H9 (cell line): ENCODE measurements around the gene THEM4. TPM values are rescaled to one million over a fixed set of nuclear protein-coding genes. Genes with fewer than 3 reads are reported as not detected.

Experiments
- DNase-seq: peaks from one replicate; pipeline ENCODE4 v3.0.0-alpha.2; 2017
- H2AFZ ChIP-seq: one replicate; pipeline ENCODE4 v1.6.1; 2013; ENCODE audit warnings: mild to moderate bottlenecking, low read length, control low read depth, moderate library complexity
- H2AK5ac ChIP-seq: 2 replicates; pipeline ENCODE4 v1.6.1; 2013; ENCODE audit warnings: low read length, control low read depth, mixed read lengths; ENCODE audit not compliant: insufficient read length
- H2BK120ac ChIP-seq: one replicate; pipeline ENCODE4 v1.6.1; 2013; ENCODE audit warnings: low read depth, mild to moderate bottlenecking, low read length, control low read depth, inconsistent platforms; ENCODE audit not compliant: poor library complexity, severe bottlenecking
- H2BK12ac ChIP-seq: 2 replicates; pipeline ENCODE4 v1.6.1; 2013; ENCODE audit warnings: low read length, control low read depth, mixed read lengths, low read depth; ENCODE audit not compliant: insufficient read length
- H2BK15ac ChIP-seq: 2 replicates; pipeline ENCODE4 v1.6.1; 2013; ENCODE audit warnings: low read depth, low read length, control low read depth
- H2BK20ac ChIP-seq: one replicate; pipeline ENCODE4 v1.6.1; 2013; ENCODE audit warnings: low read depth, mild to moderate bottlenecking, low read length, control low read depth, inconsistent platforms; ENCODE audit not compliant: poor library complexity, severe bottlenecking
- H2BK5ac ChIP-seq: 2 replicates; pipeline ENCODE4 v1.6.1; 2013; ENCODE audit warnings: low read length, control low read depth, mixed read lengths; ENCODE audit not compliant: insufficient read length
- H3K14ac ChIP-seq: 2 replicates; pipeline ENCODE4 v1.6.1; 2013; ENCODE audit warnings: low read length, control low read depth; ENCODE audit not compliant: insufficient read depth
- H3K18ac ChIP-seq: 2 replicates; pipeline ENCODE4 v1.6.1; 2013; ENCODE audit warnings: low read depth, mild to moderate bottlenecking, mixed read lengths, low read length, control low read depth; ENCODE audit not compliant: insufficient read length
- H3K23ac ChIP-seq: 2 replicates; pipeline ENCODE4 v1.6.1; 2013; ENCODE audit warnings: low read length, control low read depth, mixed read lengths, low read depth; ENCODE audit not compliant: insufficient read length
- H3K23me2 ChIP-seq: 2 replicates; pipeline ENCODE4 v1.6.1; 2013; ENCODE audit warnings: low read depth, mild to moderate bottlenecking, mixed read lengths, low read length, control low read depth; ENCODE audit not compliant: insufficient read length, poor library complexity, severe bottlenecking
- H3K27ac ChIP-seq: 2 replicates; pipeline ENCODE4 v1.5.1; 2013; ENCODE audit warnings: low read length, control low read depth, mixed read lengths, low read depth; ENCODE audit not compliant: insufficient read length
- H3K27me3 ChIP-seq: 2 replicates; pipeline ENCODE4 v1.6.1; 2013; ENCODE audit warnings: low read length, control low read depth, inconsistent platforms; ENCODE audit not compliant: insufficient read depth
- H3K4ac ChIP-seq: 2 replicates; pipeline ENCODE4 v1.6.1; 2013; ENCODE audit warnings: low read depth, mild to moderate bottlenecking, control low read depth, inconsistent platforms, low read length, moderate library complexity
- H3K4me1 ChIP-seq: 2 replicates; pipeline ENCODE4 v1.6.1; 2013; ENCODE audit warnings: low read length, control low read depth, inconsistent platforms; ENCODE audit not compliant: insufficient read depth
- H3K4me2 ChIP-seq: 2 replicates; pipeline ENCODE4 v1.6.1; 2013; ENCODE audit warnings: low read length, control low read depth, mixed read lengths; ENCODE audit not compliant: insufficient read length, insufficient read depth
- H3K56ac ChIP-seq: 2 replicates; pipeline ENCODE4 v1.6.1; 2013; ENCODE audit warnings: low read depth, mild to moderate bottlenecking, mixed read lengths, low read length, control low read depth; ENCODE audit not compliant: insufficient read length
- H3K79me1 ChIP-seq: 2 replicates; pipeline ENCODE4 v1.6.1; 2013; ENCODE audit warnings: low read depth, mild to moderate bottlenecking, moderate library complexity, low read length, control low read depth, inconsistent platforms; ENCODE audit not compliant: insufficient read depth, poor library complexity, severe bottlenecking
- H3K79me2 ChIP-seq: 2 replicates; pipeline ENCODE4 v1.6.1; 2013; ENCODE audit warnings: low read length, control low read depth, inconsistent platforms; ENCODE audit not compliant: insufficient read depth
- H3K9ac ChIP-seq: 2 replicates; pipeline ENCODE4 v1.6.1; 2013; ENCODE audit warnings: low read length, control low read depth, mixed read lengths; ENCODE audit not compliant: insufficient read length; ENCODE audit errors: extremely low read depth
- H3K9me3 ChIP-seq: one replicate; pipeline ENCODE4 v1.6.1; 2013; ENCODE audit warnings: low read depth, low read length, inconsistent platforms; ENCODE audit not compliant: control insufficient read depth
- H3T11ph ChIP-seq: one replicate; pipeline ENCODE4 v1.6.1; 2013; ENCODE audit warnings: mild to moderate bottlenecking, low read length, control low read depth, inconsistent platforms
- H4K20me1 ChIP-seq: one replicate; pipeline ENCODE4 v1.6.1; 2013; ENCODE audit not compliant: control insufficient read depth, insufficient read length, insufficient read depth
- H4K5ac ChIP-seq: 2 replicates; pipeline ENCODE4 v1.6.1; 2013; ENCODE audit warnings: low read depth, mild to moderate bottlenecking, mixed read lengths, low read length, control low read depth; ENCODE audit not compliant: insufficient read length
- H4K8ac ChIP-seq: replicated peaks from 2 replicates; pipeline ENCODE4 v1.6.1; 2013; ENCODE audit warnings: low read length, control low read depth, mixed read lengths, low read depth; ENCODE audit not compliant: insufficient read length
- H4K91ac ChIP-seq: 2 replicates; pipeline ENCODE4 v1.6.1; 2013; ENCODE audit warnings: low read depth, mild to moderate bottlenecking, moderate library complexity, mixed read lengths, low read length, control low read depth; ENCODE audit not compliant: insufficient read length
- H3K27ac Mint-ChIP-seq, 3 experiments: 2 replicates in 2 of 3; 3 replicates in 1 of 3; pipeline ENCODE4 v1.8.0; 2020 to 2021; ENCODE audit warnings: mixed read lengths in 3 of 3, mild to moderate bottlenecking in 1 of 3, moderate library complexity in 1 of 3
- H3K27me3 Mint-ChIP-seq: 2 replicates; pipeline ENCODE4 v1.8.0; 2021; ENCODE audit warnings: low read depth, mild to moderate bottlenecking, moderate library complexity, mixed read lengths
- H3K36me3 Mint-ChIP-seq, 3 experiments: 2 replicates in 2 of 3; 3 replicates in 1 of 3; pipeline ENCODE4 v1.8.0; 2020 to 2021; ENCODE audit warnings: low read depth in 3 of 3, mixed read lengths in 3 of 3; ENCODE audit not compliant: insufficient read depth in 1 of 3
- H3K4me1 Mint-ChIP-seq, 2 experiments: 2 replicates each; pipeline ENCODE4 v1.8.0; 2020; ENCODE audit warnings: mixed read lengths in 2 of 2
- H3K4me3 Mint-ChIP-seq, 2 experiments: 2 replicates in 1 of 2; 3 replicates in 1 of 2; pipeline ENCODE4 v1.8.0; 2020 to 2021; ENCODE audit warnings: mild to moderate bottlenecking in 2 of 2, mixed read lengths in 2 of 2, moderate library complexity in 1 of 2
- H3K9me3 Mint-ChIP-seq, 2 experiments: 2 replicates in 1 of 2; 3 replicates in 1 of 2; pipeline ENCODE4 v1.8.0; 2020; ENCODE audit warnings: mild to moderate bottlenecking in 2 of 2, mixed read lengths in 2 of 2, moderate library complexity in 1 of 2
- WGBS: extraction: QIAGEN DNeasy Blood & Tissue Kit; methylation state at CpG from one replicate; pipeline ENCODE4 v1.1.7; 2013; ENCODE audit warnings: missing lambda C conversion rate, low lambda C conversion rate, mixed read lengths; ENCODE audit not compliant: insufficient read length; ENCODE audit errors: extremely low coverage; 5-methylcytosine and 5-hydroxymethylcytosine counted together
- total RNA-seq: library from RNA; stranded (reverse); gene quantifications from 2 replicates; pipeline ENCODE4 v1.2.1, GENCODE V29; 2021
- TF ChIP-seq, protein P1 (sequence below): fragments of 200-600 bp; sonication (generic); conservative IDR thresholded peaks from 3 replicates; pipeline ENCODE4 v1.8.0; 2021; ENCODE audit warnings: antibody characterized with exemption, mild to moderate bottlenecking

THEM4 gene
- total RNA-seq, 1 experiment from 2014 or later = 10.5 TPM

- Histone ChIP-seq H2BK20ac (no peak overlapping the region), H3K27me3 (no peaks in the 10 kb centered on the region), H2AFZ (no peak overlapping the region), H2BK12ac (no peak overlapping the region), H3K79me1 (no peaks in the 10 kb centered on the region), H3T11ph (no peak overlapping the region), H3K56ac (no peak overlapping the region), H4K8ac (no peak overlapping the region), H3K27ac (no peak overlapping the region), H3K4ac (no peak overlapping the region), H4K91ac (no peak overlapping the region), H3K4me1 (no peaks in the 10 kb centered on the region; the same call in 1 of the 2 replicates), H3K9ac (no peak overlapping the region), H2BK5ac (no peak overlapping the region), H2BK120ac (no peak overlapping the region), H2BK15ac (no peak overlapping the region), H4K5ac (no peak overlapping the region), H2AK5ac (no peak overlapping the region), H4K20me1 (no peaks in the 10 kb centered on the region), H3K79me2 (no peaks in the 10 kb centered on the region), H3K4me2 (no peak overlapping the region), H3K14ac (no peak overlapping the region), H3K18ac (no peak overlapping the region), H3K23ac (no peak overlapping the region), H3K9me3 (no peaks in the 10 kb centered on the region), H3K23me2 (no peaks in the 10 kb centered on the region)
- no peak for DNase-seq
- no peak overlapping the region for H3K4me3 Mint-ChIP-seq
- no CpG with 5 or more reads among the region's 1 CpG for WGBS
- H3K4me1 Mint-ChIP-seq = peaks cover 11 to 14% of the 10 kb centered on the region in 2 experiments
- no peaks in the 10 kb centered on the region; the same call in 1 of the 2 replicates for H3K27me3 Mint-ChIP-seq
- TF ChIP-seq, protein P1, sequence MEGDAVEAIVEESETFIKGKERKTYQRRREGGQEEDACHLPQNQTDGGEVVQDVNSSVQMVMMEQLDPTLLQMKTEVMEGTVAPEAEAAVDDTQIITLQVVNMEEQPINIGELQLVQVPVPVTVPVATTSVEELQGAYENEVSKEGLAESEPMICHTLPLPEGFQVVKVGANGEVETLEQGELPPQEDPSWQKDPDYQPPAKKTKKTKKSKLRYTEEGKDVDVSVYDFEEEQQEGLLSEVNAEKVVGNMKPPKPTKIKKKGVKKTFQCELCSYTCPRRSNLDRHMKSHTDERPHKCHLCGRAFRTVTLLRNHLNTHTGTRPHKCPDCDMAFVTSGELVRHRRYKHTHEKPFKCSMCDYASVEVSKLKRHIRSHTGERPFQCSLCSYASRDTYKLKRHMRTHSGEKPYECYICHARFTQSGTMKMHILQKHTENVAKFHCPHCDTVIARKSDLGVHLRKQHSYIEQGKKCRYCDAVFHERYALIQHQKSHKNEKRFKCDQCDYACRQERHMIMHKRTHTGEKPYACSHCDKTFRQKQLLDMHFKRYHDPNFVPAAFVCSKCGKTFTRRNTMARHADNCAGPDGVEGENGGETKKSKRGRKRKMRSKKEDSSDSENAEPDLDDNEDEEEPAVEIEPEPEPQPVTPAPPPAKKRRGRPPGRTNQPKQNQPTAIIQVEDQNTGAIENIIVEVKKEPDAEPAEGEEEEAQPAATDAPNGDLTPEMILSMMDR = no peak
- H3K9me3 Mint-ChIP-seq = no peaks in the 10 kb centered on the region
- H3K36me3 Mint-ChIP-seq = no peaks in the 10 kb centered on the region
- no peak overlapping the region for H3K27ac Mint-ChIP-seq
Measured at GRCh38 chr1:151940541-151940940, 31.2 kb upstream of the THEM4 start.
